ENCODE measurements around the gene ZMYND19.

DNA sequence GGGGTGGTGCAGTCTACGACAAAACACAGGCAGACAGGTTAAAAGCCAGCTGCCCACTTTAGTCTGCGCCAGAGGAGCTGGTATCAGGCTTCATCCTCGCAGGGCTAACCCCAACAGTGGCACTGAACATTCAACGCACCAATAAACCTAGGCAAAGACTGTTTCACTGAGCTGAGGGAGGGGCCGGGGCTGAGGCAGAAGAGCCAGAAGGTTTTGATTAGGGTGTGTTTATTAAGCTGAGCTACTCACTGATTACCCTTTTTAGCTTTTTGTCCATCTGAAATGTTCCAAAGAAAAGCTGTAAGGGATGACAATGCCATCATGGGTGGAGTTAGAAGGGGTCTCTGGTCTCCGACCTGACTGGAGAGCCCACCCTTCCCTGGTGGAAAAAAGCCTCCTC is 1.4 kb downstream of the ZMYND19 start:
- TF ChIP-seq CTCF (IDR thresholded peaks at IDR 0.05) (no peak), TCF7L2 (IDR thresholded peaks at IDR 0.05; ENCODE audit: low read depth, low read length) (no peak)
